GM10266 (cell line): ENCODE measurements around the gene CNN3.

Experiments used
- DNase-seq: peaks from one replicate; pipeline ENCODE4 v3.0.0; 2012; ENCODE audit errors: extremely low spot score
- CTCF ChIP-seq: IDR thresholded peaks from 2 replicates; pipeline ENCODE4 v1.5.1; 2012; ENCODE audit warnings: mild to moderate bottlenecking, low read depth; ENCODE audit not compliant: control insufficient read depth, insufficient read depth; ENCODE audit errors: missing control alignments

Gene CNN3

DNA sequence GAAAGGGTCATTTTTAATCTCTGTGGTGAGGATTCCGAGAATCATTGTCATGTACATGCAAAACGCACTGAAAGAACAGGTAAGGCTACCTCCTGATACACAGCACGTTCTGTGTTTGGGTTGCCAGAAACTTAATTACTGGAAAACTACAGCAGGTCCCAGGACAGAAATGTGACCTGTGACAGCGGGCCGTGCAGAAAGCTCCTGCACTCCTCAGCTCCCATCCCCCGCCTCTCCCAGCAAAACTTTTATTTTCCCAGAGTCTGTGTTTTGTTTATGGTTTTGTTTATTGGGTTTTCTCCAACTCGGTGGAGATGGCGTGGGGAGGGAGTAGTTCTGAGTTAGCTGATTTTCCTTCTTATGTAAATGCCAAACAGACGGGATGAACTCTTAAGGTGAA lies 62.1 kb downstream of the CNN3 start:
- TF ChIP-seq CTCF: no peak
- DNase-seq: no peak

GRCh38 chr1:94863919-94864318 lies 63.0 kb downstream of the CNN3 start:
- no peak for TF ChIP-seq CTCF
- DNase-seq: no peak

GRCh38 chr1:94863297-94863911 lies 63.5 kb downstream of the CNN3 start:
- no peak for DNase-seq
- TF ChIP-seq CTCF: no peak

DNA sequence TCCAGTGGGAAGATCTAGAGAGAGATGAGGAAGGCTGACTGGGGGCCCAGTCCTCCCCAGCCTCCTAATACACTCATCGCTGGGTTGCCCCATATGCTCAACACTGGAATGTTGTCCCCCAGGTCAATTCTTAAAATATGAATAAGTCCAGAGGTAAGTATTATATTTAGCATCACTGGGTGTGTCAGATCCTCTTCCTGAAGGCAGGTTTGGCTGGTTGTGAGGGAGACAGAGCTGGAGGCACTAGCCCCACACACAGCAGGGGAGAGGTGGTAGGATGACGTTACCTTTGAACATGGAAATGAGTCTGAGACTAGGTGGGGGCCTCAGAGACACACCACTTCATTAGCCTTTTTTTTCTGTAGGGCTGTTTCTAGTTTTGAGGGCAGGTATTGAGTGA lies 64.2 kb downstream of the CNN3 start:
- no peak for DNase-seq
- no peak for TF ChIP-seq CTCF

DNA sequence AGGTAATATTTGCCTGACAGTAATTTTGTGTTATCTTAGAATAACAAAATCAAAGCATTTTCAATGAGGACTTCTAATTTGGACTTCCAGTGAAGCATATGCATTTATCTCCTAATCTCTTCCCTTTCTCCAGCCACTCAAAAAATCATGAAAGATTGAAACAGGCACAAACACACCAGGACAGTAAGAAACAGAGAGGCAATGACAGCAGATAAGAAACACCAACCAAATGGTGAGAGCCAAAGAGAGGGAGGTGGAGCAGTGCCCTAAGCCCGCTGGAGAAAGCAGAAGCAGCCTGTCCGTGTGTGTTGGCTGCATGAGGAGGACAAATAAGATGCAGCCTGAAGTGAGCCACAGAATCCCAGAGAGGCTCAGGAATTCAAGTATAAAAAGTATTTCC lies 67.7 kb downstream of the CNN3 start:
- no peak for DNase-seq
- TF ChIP-seq CTCF: no peak

GRCh38 chr1:94858276-94858675 lies 68.6 kb downstream of the CNN3 start:
- no peak for DNase-seq
- TF ChIP-seq CTCF: no peak

DNA sequence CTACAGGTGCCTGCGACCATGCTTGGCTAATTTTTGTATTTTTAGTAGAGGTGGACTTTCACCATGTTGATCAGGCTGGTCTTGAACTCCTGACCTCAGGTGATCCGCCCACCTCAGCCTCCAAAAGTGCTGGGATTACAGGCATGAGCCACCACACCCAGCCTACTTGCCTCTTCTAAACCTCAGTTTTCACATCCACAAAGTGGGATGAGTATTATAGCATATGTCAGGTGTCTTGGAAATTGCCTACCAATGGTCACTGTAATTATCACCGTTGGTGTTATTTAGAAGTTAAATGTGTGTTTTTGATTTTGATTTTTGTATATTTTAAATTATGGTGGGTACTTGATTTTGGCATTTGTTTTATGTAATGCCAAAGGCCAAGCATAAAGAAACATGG lies 70.0 kb downstream of the CNN3 start:
- DNase-seq: no peak
- TF ChIP-seq CTCF: no peak
